GM18909 (cell line): Measurements from ENCODE around the gene PLN.

ENCODE experiments used
- ATAC-seq: cut with Tn5 transposase; IDR thresholded peaks from one replicate; pipeline ENCODE4 v1.9.1; 2021; ENCODE audit warnings: mild to moderate bottlenecking; ENCODE audit not compliant: unreplicated experiment, poor library complexity

PLN gene

DNA sequence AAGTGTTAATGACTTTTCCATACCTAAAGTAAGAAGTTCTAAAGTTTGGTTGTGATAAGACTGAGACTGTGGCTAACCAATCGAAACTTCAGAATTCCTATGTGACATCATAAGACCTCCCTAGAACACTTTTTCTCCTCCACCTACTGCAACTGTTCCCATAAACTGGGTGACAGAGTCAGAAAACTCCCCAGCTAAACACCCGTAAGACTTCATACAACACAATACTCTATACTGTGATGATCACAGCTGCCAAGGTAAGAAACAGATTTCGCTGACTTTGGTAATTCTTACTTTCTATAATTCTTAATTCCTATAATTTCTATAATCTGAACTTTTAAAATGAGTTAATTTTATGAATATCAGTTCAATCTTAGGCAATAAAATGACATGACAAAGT, at the start of gene PLN:
Gene PLN, plus strand, starts transcription at position 161 of the 400 bp plus-strand sequence. CDS start 10,626 bp downstream, outside the sequence.
- ATAC-seq = no peak

DNA sequence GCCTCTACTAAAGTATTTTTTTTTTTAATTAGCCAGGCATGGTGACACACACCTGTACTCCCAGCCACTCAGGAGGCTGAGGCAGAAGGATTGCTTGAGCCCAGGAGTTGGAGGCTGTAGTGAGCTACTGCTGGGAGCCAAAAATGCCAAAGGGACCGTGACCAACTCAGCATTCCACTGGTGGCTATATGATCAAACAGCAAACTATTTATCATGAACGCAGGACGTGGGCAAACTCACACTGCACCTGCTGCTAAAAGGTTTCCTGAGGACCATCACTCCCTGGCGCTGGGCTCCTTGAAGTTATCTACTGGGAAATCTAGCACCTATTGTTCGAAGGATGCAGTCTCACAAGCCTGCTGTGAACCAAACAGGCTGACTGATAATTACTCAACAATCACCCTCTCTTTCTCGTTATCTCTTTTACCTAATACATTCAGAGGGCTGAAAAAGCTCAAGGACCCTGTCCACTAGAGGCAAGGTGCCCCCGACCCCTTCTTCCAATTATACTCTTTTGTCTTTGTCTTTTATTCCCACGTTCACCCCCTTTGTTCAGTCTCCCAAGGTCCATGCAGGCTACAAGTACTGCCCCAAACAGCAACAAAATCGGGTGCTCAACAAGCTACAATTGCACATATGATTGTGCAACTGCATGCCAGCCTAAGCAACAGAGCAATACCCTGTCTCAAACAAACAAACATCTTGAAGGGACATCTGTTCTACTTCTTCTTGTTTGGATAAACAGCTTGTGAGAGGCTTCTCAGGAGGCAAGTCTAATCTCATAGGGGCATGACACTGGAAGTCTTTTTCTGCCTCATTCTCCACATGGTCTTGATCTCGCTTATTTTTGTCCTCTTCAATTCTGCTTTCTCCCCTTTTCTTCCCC, 47.7 kb upstream of the PLN start:
- no peak for ATAC-seq

DNA sequence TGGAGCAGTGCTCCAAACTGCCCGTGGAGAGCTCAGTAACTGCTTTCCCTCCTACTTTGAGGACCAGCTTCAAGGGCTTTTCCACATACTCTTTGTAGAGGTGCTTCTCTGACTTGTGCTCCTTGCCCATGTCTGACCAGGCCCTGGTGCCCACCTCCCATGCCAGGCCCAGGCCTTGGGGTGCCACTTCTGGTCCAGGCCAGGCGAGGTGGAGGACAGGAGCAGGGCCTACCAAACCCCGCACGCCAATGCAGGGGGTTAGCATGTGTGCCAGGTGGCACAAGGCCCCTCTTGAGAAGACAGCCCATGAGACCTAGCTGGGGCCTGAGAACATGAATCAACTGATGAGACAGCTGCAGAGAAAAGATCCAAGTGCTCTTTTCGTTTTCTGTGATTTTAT, 47.0 kb upstream of the PLN start:
- no peak for ATAC-seq

DNA sequence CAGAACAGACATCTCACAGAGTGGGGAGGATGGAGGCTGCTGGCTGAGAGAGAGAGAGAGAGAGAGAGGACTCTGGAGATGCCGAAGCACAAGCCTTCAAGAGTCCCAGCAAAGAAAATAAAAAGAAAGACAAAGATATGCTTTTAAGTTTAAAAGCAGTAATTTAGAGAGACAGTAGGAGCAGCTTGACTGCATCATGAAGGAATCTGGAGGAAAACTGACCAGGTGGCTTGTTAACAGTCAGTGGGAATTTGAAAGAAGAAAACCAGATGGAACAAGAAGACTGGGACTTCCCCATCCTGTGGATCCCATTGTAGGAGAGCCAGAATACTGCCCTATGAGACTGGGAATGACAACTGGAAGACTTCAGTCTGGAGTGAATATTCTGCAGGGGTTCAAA, 46.3 kb upstream of the PLN start:
- ATAC-seq = no peak

DNA sequence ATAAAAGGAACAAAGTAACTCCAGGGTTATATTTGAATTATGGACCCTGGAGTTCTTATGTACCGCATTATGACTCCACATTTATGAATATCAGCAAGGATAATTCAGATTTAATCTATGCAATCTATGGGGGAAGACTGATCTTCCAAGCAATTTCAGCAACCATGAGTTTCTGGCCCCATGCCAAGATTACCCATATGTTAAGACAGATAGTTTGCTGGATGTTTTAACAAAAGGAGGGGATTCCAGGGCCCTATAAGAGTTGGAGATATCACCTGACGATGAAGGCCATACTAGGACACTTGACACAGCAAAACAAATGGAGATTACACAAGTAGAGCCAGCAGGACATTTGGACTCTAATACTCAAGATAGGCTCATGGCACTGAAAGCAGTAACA, 45.9 kb upstream of the PLN start:
- no peak for ATAC-seq

DNA sequence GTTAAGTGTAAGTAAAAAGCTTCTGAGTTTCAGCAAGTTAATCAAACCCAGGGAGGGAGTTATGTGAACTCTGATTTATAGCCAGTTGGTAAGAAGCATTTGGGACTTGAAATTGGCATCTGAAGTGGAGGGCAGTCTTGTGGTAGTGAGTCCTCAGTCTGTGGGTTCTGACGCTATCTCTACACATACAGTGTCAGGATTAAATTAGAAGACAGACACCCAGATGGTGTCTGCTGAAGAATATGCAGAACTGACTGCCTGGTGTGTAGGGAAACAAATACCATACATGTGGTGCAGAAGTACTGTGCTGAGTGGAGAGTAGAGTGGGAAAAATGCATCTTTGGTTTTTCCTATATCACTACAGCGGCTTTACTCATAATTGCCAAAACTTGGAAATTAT, 43.5 kb upstream of the PLN start:
- ATAC-seq = no peak

DNA sequence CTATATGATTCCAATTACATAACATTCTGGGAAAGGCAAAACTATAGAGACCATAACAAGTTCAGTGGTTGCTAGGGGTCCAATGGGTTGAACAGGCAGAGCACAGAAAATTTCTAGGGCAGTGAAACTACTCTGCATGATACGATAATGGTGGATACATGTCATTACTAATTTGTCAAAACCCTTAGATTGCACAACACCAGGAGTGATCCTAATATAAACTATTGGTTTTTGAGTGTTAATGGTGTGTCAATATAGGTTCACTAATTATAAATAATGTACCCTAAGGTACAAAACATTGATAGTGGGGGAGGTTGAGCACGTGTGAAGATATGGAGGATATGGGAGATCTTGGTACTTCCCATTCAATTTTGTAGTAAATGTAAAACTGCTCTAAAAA, 42.4 kb upstream of the PLN start:
- no peak for ATAC-seq

DNA sequence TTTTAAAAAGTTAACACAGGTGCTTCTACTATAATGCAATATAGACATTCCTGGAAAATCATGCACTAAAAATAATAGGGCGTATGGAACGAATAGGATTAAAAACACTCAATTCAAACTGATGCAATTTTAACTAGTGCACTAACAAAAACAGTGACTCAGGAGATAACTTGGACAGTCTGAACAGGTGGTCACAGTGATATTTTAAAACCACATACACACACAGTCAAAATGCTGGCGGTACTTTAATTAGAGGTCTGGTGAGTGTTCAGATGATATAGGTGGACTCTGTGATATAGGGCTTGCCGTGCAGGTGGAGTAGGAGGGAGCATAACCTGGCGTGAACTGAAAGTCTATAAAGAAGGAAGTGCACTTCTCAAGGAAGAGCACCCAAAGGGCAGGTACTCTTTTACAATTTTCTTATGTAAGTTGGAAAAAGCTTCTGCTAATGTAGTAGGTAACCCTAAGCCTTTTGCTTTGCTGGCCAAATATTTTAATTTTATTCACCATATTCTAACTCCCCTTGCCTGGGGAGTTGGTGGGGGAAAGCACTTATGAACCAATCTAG, 41.9 kb upstream of the PLN start:
- ATAC-seq = no peak

DNA sequence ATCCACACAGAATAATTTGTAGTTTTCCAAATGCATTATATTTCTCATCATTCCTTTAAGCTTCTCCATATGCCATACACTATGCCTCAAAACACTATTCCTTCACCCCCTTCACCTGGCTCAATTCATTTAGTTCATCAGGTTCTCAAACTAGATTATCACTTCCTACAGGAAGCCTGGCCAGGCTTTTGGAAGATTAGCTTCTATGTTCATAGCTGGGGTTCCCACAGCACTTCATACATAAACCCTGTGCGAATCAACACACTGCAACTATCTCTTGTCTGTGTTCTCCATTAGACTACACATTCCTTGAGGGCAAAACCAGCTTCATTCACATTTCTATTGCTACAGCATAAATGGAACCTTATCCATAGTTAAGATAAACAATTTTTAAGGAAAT, 40.5 kb upstream of the PLN start:
- ATAC-seq = no peak

DNA sequence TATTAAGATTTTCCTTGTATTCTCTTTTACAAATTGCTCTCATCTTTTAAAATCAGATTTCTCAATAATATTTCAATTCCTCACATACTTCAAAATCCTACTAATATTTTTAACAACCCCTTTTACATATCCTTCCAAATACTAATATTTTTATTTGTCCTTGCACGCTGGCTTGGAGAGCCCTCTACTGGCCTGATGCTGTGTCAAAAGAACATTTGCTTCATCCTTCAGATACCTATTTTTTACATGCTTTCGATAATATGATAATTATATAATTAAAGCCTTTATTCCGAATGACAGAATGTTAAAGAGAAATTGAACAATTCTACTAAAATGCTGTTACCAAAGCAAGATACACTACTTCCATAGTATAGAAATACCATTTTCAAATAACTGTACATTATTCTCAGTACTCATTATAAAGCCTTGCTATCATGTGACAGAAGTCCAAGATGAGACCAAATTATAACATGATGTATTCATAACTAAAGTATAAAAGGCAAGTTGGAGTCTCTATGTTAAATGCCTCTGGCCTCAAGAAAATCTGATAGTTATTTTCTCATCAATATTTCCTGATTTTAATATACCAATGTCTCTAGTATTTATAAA, 39.0 kb upstream of the PLN start:
- ATAC-seq = no peak

DNA sequence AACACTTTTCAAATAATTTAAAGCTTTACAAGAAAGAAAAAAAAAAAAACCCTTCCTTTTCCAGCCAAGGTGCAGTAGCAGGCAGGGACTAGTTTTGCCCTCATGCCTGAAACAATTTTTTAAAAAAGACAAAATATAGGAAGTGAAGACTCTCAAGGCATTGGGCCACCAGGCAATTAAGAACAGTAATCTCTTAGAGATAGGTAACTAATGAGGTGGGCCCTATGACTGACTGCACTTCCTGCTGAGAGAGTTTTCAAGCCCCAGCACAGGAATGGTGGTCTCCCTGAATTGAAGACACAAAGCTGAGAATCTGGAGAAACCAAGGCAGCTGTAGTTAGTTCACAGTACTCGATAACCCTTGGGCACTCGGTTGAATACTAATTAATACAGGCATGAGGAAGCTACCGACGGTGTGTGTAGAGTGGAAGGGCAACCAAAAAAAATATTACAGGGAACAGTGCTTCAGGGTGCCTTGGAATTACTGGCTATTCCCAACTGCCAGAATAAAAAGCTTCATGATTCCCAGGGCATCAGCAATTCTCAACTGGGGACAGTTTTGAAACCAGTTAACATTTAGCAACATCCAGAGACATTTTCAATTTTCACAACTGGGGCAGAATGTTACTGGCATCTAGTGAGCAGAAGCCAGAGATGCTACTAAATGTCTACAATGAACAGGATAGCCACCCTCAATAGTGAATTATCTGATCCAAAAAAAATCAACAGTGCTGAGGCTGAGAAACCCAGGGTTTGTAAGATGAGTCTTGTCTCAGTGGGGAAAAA, 36.0 kb upstream of the PLN start:
- ATAC-seq = peak; percentile 54

DNA sequence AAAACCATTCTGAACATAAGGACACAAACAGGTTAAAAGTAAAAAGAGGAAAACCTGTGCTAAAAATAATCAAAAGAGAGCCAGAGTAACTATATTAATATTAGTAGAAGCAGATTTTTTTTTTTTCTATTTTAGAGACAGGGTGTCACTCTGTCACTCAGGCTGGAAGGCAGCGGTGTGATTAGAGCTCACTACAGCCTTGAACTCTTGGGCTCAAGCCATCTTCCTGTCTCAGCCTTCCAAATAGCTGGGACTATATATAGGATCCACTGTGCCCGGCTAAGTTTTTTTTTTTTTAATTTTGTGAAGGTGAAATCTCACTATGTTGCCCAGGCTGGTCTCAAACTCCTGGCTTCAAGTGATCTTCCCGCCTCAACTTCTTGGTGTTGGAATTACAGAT, 33.4 kb upstream of the PLN start:
- ATAC-seq = no peak

DNA sequence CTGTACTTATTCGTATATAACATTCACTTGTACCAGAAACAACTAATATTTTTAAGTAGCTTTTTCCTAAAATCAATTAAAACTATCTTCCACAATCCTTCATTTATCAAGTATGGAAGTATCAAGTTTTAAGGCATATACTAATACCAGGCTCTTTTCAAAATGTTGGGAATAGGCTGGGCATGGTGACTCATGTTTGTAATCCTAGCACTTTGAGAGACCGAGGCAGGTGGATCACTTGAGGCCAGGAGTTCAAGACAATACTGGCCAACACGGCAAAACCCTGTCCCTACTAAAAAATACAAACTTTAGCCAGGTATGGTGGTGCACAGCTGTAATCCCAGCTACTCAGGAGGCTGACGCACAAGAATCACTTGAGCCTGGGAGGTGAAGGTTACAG, 25.7 kb upstream of the PLN start:
- ATAC-seq = no peak

DNA sequence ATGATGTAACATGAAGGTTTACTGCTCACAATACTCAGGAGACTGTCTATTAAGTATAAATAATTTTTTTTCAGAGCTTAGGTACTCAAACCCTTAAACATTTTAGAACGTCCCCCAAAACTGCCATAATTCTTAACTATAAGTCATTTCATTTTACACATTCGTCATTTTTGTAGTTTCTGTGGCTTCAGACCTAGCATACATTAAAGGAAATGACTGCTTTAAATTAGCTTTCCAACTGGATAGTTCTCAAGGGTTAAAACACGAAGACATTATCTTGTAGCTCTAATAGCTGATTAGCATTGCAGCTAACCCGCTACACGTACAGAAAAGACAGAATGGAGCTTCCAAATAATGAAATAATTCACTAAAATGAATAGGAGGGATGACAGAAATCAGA, 24.9 kb upstream of the PLN start:
- ATAC-seq = peak; percentile 62

DNA sequence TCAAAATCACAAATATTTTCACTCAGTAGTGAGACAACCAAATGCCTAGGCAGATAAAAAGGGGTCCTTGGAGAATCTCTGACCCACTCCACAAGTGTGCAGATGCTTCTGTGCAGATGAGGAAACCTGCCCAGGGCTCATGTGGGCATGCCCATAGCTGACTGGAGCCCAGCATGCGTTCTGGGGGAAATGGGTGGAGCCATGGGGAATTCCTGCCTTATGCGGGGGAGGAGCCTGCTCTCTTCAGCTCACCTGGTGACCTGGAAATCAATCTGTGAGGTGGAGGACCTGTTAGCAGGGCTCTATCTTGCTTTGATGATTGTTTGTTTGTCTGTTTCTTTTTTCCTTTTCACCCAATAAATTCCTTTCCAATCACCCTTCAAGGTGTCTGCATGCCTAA, 23.4 kb upstream of the PLN start:
- ATAC-seq = no peak

DNA sequence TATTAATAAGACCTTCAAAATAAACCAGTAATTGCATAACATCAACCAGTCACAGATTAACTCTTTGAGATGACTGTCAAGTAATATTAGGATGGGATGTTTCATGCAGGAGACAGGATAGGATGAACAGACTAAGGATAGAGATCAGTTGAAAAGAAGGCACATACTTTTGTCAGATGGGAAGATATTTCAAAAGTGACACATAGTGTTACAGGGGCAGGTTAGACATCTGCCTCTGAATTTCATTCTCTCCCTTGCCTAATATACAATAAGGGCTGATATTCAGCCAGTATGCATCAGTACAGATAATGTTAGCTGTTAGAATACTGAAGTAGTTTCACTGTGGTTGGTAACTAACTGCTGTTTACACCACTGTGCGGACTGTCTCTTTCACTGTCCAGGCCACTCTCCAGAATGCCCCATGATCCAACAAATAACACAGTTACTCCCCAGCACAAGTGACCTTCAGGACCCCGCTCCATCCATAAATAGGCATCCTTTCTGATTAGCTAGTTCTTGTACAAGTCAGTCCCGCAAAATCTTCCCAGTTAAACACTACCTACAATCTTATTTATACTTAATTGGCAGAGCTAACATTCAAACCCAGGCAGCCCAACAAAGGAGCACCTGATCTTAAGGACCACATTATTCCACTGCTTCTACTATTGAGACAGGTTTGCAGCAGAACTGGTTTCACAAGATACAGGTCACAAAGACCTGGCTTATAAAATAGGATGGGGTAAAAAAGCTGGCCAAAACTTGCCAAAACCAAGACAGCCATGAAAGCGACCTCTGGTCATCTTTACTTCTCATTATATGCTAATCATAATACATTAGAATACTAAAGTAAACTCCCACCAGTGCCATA, 21.9 kb upstream of the PLN start:
- no peak for ATAC-seq

DNA sequence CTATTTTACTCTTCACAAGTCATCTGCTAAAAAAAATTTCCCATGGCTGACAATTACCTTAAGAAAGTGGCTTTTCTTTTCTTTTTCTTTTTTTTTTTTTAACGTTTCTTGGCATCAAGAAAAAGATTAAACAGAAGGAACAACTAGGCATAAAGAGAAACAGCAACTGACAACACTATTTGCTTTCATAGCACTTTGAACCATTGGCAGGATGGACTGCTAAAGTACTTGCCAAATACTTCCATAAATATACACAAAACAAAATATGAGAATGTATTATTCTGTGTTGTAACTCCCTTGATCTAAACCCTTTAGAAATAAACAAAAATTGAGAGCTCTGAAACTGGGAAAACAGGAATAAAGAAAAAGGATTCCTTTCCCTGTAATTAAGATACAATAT, 20.0 kb upstream of the PLN start:
- no peak for ATAC-seq

DNA sequence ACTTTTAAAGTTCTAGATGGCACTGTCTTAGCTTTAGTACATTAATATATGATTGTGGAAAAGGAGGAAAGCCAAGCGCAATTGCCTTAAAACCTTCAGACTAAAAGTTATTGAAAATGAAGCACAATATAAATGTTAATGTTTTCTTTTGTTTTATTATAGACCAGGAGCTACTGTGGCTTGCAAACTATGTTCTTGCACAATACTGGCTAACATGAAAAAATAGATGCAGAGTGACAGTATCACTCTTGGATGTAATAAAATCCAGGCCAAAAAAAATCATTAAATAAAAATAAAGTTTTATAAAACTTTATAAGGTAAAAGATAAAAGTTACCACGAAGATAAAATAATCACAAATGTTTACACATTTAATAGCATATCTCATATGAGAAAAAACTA, 18.3 kb upstream of the PLN start:
- no peak for ATAC-seq

DNA sequence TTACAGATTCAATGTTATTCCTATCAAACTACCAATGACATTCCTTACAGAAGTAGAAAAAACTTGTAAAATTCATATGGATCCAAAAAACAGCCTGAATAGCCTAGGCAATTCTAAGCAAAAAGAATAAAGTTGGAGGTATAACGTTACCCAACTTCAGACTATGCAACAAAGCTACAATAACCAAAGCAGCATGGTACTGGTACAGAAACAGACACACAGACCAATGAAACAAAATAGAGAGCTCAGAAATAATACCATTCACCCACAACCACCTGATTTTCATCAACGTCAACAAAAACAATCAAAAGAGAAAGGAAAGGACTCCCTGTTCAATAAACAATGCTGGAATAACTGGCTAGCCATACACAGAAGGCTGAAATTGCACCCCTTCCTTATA, 17.2 kb upstream of the PLN start:
- no peak for ATAC-seq
